ENCODE results near the gene ZNF285. TPM values are rescaled to one million over a fixed set of nuclear protein-coding genes. Genes with fewer than 3 reads are reported as not detected.

The ZNF285 gene
- 1.4 and 2.8 TPM in 2 replicates for total RNA-seq

DNA sequence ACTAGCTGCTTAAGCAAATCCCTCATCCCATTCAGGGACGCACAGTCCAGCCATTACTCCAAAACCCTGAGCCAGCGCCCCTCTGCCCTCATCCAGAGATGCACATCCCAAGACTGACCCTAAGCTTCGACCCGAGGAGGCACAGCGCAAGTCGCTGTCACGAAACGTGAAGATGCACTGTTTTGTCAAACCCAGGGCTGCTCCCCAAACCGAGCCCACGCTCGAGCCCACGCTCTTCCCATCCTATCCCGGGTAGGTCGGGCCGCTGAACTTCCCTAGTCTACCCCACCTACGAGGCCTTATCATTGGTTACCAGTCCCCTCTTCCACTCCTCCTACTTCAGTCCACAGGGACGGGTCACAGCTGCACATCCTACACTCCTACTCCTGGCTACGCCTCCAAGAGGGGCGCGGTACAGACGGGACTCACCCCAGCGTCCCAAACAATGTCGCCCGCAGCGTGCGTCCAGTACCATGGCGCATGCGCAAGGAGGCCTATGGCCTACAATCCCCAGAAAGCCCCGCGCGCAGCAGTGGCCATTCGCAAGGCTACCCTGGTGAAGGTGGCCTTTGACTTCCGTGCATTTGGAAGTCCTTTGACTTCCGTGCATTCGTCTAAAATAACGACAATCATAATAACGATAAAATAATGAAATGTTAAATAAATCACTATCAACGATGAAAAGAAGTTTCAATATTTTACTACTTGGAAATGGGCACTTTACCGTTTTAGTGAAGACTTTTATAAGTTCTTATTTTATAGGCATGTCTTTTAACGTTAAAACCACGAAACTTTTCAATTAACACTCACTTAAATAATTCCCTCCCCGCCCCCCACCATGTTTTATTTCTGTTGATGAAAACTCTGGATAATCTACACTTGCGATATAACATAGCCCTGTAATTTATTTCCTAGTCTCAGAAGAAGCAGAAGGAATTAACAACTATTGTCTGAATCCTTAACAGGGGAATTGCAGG, at the start of gene ZNF285:
Gene ZNF285 (minus strand): TSS at position 470 of the 977 bp plus-strand sequence. CDS start 4,395 bp downstream, outside the sequence.

DNA sequence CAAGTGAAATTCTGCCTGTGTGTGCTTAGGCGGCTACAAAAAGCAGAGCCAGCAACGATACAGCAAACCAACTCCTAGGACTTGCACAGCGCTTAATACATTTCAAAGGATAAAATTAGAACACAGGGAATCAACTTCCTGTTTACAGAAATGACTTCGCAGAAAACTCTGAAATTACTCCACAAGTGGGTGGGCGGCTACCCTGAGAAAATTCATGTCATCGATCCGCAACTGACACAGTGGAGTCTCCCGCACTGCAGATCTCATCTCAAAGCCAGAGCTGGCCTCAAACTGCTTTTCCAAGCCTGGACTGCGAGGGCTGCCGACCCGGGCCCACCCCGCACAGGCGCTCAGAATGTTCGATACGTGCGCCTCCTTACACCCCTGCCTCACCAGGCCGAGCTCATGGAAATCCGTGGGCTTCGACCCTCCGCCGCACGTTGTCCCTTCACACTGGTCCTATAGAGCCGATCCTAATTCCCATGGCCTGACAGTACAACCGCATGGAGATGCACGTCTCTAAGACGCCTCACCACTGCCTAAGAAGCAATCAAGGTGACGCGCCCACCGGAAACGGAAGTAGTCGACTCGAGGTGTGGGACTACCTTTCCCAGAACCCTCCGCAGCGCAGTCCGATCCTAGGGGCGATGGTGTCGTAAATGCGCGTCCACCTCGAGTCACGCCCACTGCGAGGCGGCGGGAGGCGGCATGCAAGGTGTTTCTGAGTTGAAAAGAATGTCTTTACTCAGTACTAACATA, 46.7 kb upstream of the ZNF285 start, which contains the start of gene ZNF229:
Gene ZNF229 (minus strand): TSS at position 557 of the 759 bp plus-strand sequence. CDS start 5,625 bp downstream, outside the sequence.

DNA sequence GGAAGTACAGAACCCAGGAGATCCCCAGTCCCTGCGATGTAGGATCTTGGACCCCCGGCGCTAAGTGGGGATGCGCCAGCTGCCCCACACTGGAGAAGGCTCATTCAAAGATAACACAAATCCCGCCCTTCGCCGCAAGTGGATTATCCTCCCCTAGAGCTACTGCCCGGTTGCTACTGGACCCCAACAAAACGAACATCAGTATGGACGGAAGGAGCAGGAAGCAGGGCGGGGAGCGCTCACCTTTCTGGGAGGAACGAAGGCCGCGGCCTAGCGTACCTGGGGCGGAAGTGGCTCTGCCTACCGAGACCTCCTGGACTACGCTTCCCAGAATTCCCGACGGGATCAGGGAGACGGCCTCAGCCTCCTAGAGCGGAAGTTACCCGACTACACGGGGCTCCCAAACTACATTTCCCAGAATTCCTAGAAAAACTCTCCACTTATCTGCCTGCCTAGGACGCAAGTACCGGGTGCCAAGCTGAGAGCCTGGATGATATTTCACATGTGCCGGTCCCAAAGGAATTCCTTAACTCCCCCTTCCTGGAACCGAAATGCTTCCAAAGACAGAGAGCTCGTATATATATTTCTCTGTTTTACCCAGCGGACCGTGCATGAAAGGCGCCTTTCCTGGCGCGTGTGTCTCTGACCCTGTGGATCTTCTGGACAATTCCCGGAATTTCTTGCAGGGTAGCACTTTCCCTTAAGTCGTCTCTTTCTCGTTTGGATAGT, 44.9 kb downstream of the ZNF285 start, which contains the start of gene ZNF112:
Gene ZNF112 (minus strand): TSS at position 298 of the 729 bp plus-strand sequence. CDS start 16,141 bp downstream, outside the sequence.

Other genes starting within 250 kb of the ZNF285 start
- 13.8 and 14.7 TPM in 2 replicates for gene ZNF226, start 236.5 kb downstream of the ZNF285 start, total RNA-seq
- 14.0 and 17.5 TPM in 2 replicates for gene ZNF227, start 189.1 kb downstream of the ZNF285 start, total RNA-seq
- gene ZNF233, start 141.7 kb downstream of the ZNF285 start, total RNA-seq, result 0.43 and 1.1 TPM in 2 replicates
- gene ZNF235, start 96.6 kb downstream of the ZNF285 start, total RNA-seq, result 2.2 and 3.6 TPM in 2 replicates
- 3.7 and 5.7 TPM in 2 replicates for gene ZNF112, start 44.9 kb downstream of the ZNF285 start, total RNA-seq
- gene ZNF229, start 46.9 kb upstream of the ZNF285 start, total RNA-seq, result 12.7 and 18.6 TPM in 2 replicates
- 7.4 and 8.7 TPM in 2 replicates for gene ZNF180, start 98.9 kb upstream of the ZNF285 start, total RNA-seq
- gene CEACAM20, start 128.1 kb upstream of the ZNF285 start, total RNA-seq, result not detected in 2 replicates
- not detected in 2 replicates for gene IGSF23, start 212.0 kb upstream of the ZNF285 start, total RNA-seq
- 95.6 and 162 TPM in 2 replicates for gene PVR, start 242.3 kb upstream of the ZNF285 start, total RNA-seq